ENCODE results near the gene SLC35A4.
"Not testable (repeated sequence)": the region's sequence is repeated elsewhere in the genome, so short reads cannot be mapped to it uniquely, and the experiment has no call there.

The SLC35A4 gene

GRCh38 chr5:140591747-140592372 is 27.2 kb downstream of the SLC35A4 start:
- DNase-seq, result peak; percentile 76

- DNase-seq, result not testable (repeated sequence)
Measured at GRCh38 chr5:140593070-140593469, 28.4 kb downstream of the SLC35A4 start.

- no peak for DNase-seq
Measured at GRCh38 chr5:140594169-140594568, 29.5 kb downstream of the SLC35A4 start.

GRCh38 chr5:140595538-140596300 is 31.1 kb downstream of the SLC35A4 start:
- DNase-seq, result no peak

GRCh38 chr5:140596321-140596741 is 31.7 kb downstream of the SLC35A4 start:
- no peak for DNase-seq

GRCh38 chr5:140598836-140599235 is 34.2 kb downstream of the SLC35A4 start:
- no peak for DNase-seq

- DNase-seq, result no peak
Measured at GRCh38 chr5:140600096-140600495, 35.5 kb downstream of the SLC35A4 start.

- no peak for DNase-seq
Measured at GRCh38 chr5:140602147-140602546, 37.5 kb downstream of the SLC35A4 start.

- DNase-seq, result not testable (repeated sequence)
Measured at GRCh38 chr5:140603446-140603698, 38.7 kb downstream of the SLC35A4 start.

- no peak for DNase-seq
Measured at GRCh38 chr5:140603734-140604133, 39.1 kb downstream of the SLC35A4 start.

- DNase-seq, result no peak
Measured at GRCh38 chr5:140605879-140606278, 41.3 kb downstream of the SLC35A4 start.

- peak; percentile 17 for DNase-seq
Measured at GRCh38 chr5:140607031-140607430, 42.4 kb downstream of the SLC35A4 start.

GRCh38 chr5:140608722-140609121 is 44.1 kb downstream of the SLC35A4 start:
- DNase-seq, result no peak

- DNase-seq, result no peak
Measured at GRCh38 chr5:140609126-140609525, 44.5 kb downstream of the SLC35A4 start.

- DNase-seq, result no peak
Measured at GRCh38 chr5:140611020-140611521, 46.4 kb downstream of the SLC35A4 start.

Data from HCEC 1CT (cell line).